ENCODE measurements around the gene RABGAP1L. TPM values are rescaled to one million over a fixed set of nuclear protein-coding genes. Genes with fewer than 3 reads are reported as not detected.

Gene RABGAP1L
- polyA plus RNA-seq, 3 donors, result 35.2 to 75.3 (median 63.3) TPM

DNA sequence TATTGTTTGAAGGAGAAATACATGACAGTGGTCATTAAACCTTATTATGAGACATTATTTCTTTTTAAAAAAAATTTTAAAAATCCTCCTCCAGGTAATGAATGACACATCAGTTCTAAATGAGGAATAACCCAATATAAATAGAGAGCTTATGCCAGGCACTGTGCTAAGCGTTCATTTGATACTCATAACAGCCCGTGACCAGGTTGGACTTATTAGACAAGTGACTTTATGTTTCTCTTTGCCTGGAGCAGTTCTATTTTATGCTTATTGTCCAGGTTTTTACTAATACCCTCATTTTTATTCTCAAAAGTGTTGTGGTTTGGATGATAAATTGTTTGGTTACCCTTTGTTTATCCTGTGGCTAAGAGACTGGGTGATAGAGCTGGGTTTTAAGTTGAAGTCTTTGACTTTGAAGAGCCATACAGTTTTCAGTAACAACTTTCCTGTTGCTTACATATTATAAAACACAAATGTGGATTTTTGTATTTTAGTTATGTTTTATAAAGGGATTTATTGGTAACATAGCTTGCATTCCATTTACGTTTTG, 84.2 kb downstream of the RABGAP1L start:
- H3K79me2 ChIP-seq (ENCODE audit: insufficient read depth, low read length), result no peaks in the 10 kb centered on the region
- H3K27me3 Mint-ChIP-seq (ENCODE audit: low read depth in 3 of 3), result no peaks in the 10 kb centered on the region
- H3K36me3 ChIP-seq (replicated peaks in 1 of 2; ENCODE audit: control insufficient read depth in 1 of 2, insufficient read depth in 2 of 2, low read length in 2 of 2), result peaks cover 19 to 45% of the 10 kb centered on the region in 2 donors
- no peaks in the 10 kb centered on the region for H3K9me3 ChIP-seq (replicated peaks in 1 of 2; ENCODE audit: control insufficient read depth in 1 of 2, insufficient read depth in 1 of 2, low read length in 2 of 2)
- peaks cover 44 to 55% of the 10 kb centered on the region in 2 donors for H3K36me3 Mint-ChIP-seq
- H3K4me1 ChIP-seq (ENCODE audit: control insufficient read depth in 1 of 2, insufficient read depth in 2 of 2, low read length in 2 of 2), result no peaks in the 10 kb centered on the region
- no peaks in the 10 kb centered on the region for H3K27me3 ChIP-seq (ENCODE audit: control insufficient read depth in 2 of 2, insufficient read depth in 2 of 2, low read length in 2 of 2)
- H3K9me3 Mint-ChIP-seq, result no peaks in the 10 kb centered on the region
- H3K4me3 ChIP-seq (replicated peaks in 1 of 3; ENCODE audit: low read depth in 2 of 3, low read length in 3 of 3), result no peak overlapping the region
- H3K4me1 Mint-ChIP-seq, result no peaks in the 10 kb centered on the region
- no peak for DNase-seq
- no peaks in the 10 kb centered on the region for H4K20me1 ChIP-seq (ENCODE audit: insufficient read depth, low read length)
- H3K4me2 ChIP-seq (replicated peaks; ENCODE audit: extremely low read depth, low read length, poor library complexity, severe bottlenecking), result no peak overlapping the region
- H2AFZ ChIP-seq (ENCODE audit: insufficient read depth, low read depth, low read length, poor library complexity, severe bottlenecking), result no peak overlapping the region
- no peak overlapping the region for H3K27ac ChIP-seq (ENCODE audit: low read depth in 1 of 2, low read length in 2 of 2)
- no peak overlapping the region for H3K27ac Mint-ChIP-seq
- TF ChIP-seq, protein P1, sequence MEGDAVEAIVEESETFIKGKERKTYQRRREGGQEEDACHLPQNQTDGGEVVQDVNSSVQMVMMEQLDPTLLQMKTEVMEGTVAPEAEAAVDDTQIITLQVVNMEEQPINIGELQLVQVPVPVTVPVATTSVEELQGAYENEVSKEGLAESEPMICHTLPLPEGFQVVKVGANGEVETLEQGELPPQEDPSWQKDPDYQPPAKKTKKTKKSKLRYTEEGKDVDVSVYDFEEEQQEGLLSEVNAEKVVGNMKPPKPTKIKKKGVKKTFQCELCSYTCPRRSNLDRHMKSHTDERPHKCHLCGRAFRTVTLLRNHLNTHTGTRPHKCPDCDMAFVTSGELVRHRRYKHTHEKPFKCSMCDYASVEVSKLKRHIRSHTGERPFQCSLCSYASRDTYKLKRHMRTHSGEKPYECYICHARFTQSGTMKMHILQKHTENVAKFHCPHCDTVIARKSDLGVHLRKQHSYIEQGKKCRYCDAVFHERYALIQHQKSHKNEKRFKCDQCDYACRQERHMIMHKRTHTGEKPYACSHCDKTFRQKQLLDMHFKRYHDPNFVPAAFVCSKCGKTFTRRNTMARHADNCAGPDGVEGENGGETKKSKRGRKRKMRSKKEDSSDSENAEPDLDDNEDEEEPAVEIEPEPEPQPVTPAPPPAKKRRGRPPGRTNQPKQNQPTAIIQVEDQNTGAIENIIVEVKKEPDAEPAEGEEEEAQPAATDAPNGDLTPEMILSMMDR (IDR thresholded peaks at IDR 0.05), result no peak
- H3K4me3 Mint-ChIP-seq, result no peak overlapping the region
- WGBS (ENCODE audit: insufficient coverage), result no CpG with 5 or more reads among the region's 3 CpGs
- intact Hi-C loops (cut with micrococcal nuclease), result no loop called here
- H3K9ac ChIP-seq (ENCODE audit: insufficient read depth, low read length, poor library complexity, severe bottlenecking), result no peak overlapping the region

DNA sequence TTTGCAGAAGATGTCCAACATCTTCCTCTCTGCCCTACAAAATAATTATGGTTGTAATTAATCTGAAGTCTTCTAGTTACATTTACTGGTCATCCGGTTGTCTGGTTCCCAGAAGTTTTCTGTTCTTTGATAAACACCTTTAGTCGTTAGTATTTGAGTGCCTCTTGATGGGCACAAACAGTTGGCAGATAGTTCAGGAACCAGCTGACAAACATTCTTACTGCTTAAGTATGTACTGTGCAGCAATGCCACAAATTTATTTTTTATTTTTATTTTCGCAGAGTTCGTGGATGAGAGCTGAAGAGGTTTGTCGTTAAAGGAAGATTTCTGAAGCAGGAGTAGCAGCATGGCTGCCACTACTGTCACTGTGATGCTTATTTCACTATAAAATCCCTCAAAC, 84.7 kb downstream of the RABGAP1L start:
- Mint-ChIP-seq H3K9me3 (no peaks in the 10 kb centered on the region), H3K36me3 (peaks cover 44 to 53% of the 10 kb centered on the region in 2 donors), H3K4me3 (no peak overlapping the region), H3K27me3 (ENCODE audit: low read depth in 3 of 3) (no peaks in the 10 kb centered on the region), H3K27ac (no peak overlapping the region), H3K4me1 (no peaks in the 10 kb centered on the region)
- intact Hi-C loops (cut with micrococcal nuclease), result no loop called here
- WGBS (ENCODE audit: insufficient coverage), result 100% methylated on average over 2 of the region's 5 CpGs
- Histone ChIP-seq H3K27ac (ENCODE audit: low read depth in 1 of 2, low read length in 2 of 2) (no peak overlapping the region), H3K79me2 (ENCODE audit: insufficient read depth, low read length) (no peaks in the 10 kb centered on the region), H4K20me1 (ENCODE audit: insufficient read depth, low read length) (no peaks in the 10 kb centered on the region), H2AFZ (ENCODE audit: insufficient read depth, low read depth, low read length, poor library complexity, severe bottlenecking) (no peak overlapping the region), H3K9me3 (replicated peaks in 1 of 2; ENCODE audit: control insufficient read depth in 1 of 2, insufficient read depth in 1 of 2, low read length in 2 of 2) (no peaks in the 10 kb centered on the region), H3K4me1 (ENCODE audit: control insufficient read depth in 1 of 2, insufficient read depth in 2 of 2, low read length in 2 of 2) (no peaks in the 10 kb centered on the region), H3K4me3 (replicated peaks in 1 of 3; ENCODE audit: low read depth in 2 of 3, low read length in 3 of 3) (no peak overlapping the region), H3K4me2 (replicated peaks; ENCODE audit: extremely low read depth, low read length, poor library complexity, severe bottlenecking) (no peak overlapping the region), H3K27me3 (ENCODE audit: control insufficient read depth in 2 of 2, insufficient read depth in 2 of 2, low read length in 2 of 2) (no peaks in the 10 kb centered on the region), H3K36me3 (replicated peaks in 1 of 2; ENCODE audit: control insufficient read depth in 1 of 2, insufficient read depth in 2 of 2, low read length in 2 of 2) (peaks cover 19 to 45% of the 10 kb centered on the region in 2 donors), H3K9ac (ENCODE audit: insufficient read depth, low read length, poor library complexity, severe bottlenecking) (no peak overlapping the region)
- DNase-seq, result no peak
- TF ChIP-seq, protein P1 (IDR thresholded peaks at IDR 0.05), result no peak

Data from CD14-positive monocyte (primary cell).